Measurements from ENCODE around the gene KCNIP1. TPM values are rescaled to one million over a fixed set of nuclear protein-coding genes. Genes with fewer than 3 reads are reported as not detected.

Gene KCNIP1
- total RNA-seq, 4 donors from 2014 or later, result 1.2 to 2.7 TPM; not detected in 2

DNA sequence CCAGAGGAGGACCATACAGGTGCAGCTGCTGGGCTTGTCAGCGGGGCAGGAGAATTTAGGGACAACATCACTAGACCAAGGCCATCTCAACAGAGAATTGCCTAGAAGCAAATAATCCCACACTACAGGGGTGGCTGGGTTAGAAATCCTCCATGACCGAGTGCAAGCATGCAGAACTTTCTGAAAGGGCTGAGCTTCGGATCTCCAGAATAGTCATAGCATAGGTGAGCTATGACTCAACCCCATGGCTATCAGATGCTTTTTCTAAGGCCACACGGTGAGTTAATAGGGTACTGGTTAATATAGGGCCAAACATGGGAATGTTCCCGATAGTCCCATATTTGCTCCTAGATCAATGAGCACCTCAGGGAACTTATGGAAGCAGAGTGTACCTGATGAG is 4.2 kb downstream of the KCNIP1 start:
- Histone ChIP-seq H3K4me1 (peaks cover 0 to 4% (median 0%) of the 10 kb centered on the region in 4 donors), H3K27me3 (peaks cover 19% of the 10 kb centered on the region), H3K36me3 (no peaks in the 10 kb centered on the region), H3K9me3 (no peaks in the 10 kb centered on the region), H3K27ac (no peak overlapping the region), H3K4me3 (no peak overlapping the region)
- intact Hi-C loops (cut with DNase I; ENCODE audit: low total_unique reads) (no loop called here), in situ Hi-C loops (cut with MboI; ENCODE audit: low pct_ligation_motif_present in 1 of 4, low pct_unique_long_range_greater_than_20kb in 1 of 4, low sequenced_read_pairs in 3 of 4) (no loop called here)
- WGBS, 2 donors (ENCODE audit: low coverage in 1 of 2), result 68% methylated on average over 5 of the region's 5 CpGs; no CpG with 5 or more reads in 1 of the 2 donors
- DNase-seq, result no peak
- TF ChIP-seq POLR2AphosphoS5 (IDR thresholded peaks at IDR 0.05) (no peak), POLR2A (IDR thresholded peaks at IDR 0.05) (no peak), EP300 (IDR thresholded peaks at IDR 0.05; ENCODE audit: low read depth) (no peak)
- TF ChIP-seq, protein P1, sequence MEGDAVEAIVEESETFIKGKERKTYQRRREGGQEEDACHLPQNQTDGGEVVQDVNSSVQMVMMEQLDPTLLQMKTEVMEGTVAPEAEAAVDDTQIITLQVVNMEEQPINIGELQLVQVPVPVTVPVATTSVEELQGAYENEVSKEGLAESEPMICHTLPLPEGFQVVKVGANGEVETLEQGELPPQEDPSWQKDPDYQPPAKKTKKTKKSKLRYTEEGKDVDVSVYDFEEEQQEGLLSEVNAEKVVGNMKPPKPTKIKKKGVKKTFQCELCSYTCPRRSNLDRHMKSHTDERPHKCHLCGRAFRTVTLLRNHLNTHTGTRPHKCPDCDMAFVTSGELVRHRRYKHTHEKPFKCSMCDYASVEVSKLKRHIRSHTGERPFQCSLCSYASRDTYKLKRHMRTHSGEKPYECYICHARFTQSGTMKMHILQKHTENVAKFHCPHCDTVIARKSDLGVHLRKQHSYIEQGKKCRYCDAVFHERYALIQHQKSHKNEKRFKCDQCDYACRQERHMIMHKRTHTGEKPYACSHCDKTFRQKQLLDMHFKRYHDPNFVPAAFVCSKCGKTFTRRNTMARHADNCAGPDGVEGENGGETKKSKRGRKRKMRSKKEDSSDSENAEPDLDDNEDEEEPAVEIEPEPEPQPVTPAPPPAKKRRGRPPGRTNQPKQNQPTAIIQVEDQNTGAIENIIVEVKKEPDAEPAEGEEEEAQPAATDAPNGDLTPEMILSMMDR (IDR thresholded peaks at IDR 0.05), result no peak

DNA sequence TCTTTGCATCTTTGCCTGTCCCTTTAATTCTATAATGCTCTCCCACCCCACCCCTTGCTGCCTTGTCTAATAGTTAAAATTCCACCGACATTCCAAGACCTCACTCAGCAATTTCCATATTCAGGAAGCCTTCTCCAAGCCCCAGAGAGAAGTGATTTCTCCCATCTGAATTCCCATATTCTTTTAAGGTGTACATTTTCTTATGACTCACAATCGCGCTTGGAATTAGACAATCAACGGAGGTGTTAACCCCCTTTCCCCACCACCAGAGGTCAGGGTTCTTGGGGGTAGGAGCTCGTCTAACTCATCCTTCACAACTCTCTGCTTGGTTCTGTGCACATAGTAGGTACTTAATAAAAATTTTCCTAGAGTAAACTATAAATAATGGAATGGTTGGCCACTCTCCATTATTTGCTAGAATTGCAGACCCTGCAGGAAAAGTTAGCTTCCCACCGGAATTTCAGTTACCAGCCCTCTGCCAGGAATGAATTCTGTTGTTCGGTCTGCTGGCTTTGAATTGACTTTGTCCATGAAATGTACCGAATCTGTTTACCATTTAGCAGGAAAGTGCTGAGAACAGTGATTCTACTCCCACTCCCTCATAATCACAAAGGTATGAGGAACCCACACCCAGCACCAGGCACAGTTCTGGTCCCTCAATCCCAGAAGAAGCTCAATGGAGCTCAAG is 5.0 kb downstream of the KCNIP1 start:
- no peaks in the 10 kb centered on the region for H3K9me3 ChIP-seq
- in situ Hi-C loops (cut with MboI; ENCODE audit: low pct_ligation_motif_present in 1 of 4, low pct_unique_long_range_greater_than_20kb in 1 of 4, low sequenced_read_pairs in 3 of 4), result no loop called here
- no peak overlapping the region for H3K27ac ChIP-seq
- H3K27me3 ChIP-seq, result peaks cover 13% of the 10 kb centered on the region
- peaks cover 0 to 4% (median 0%) of the 10 kb centered on the region in 4 donors for H3K4me1 ChIP-seq
- no peak for TF ChIP-seq POLR2AphosphoS5 (IDR thresholded peaks at IDR 0.05)
- no peak for TF ChIP-seq EP300 (IDR thresholded peaks at IDR 0.05; ENCODE audit: low read depth)
- TF ChIP-seq, protein P1 (IDR thresholded peaks at IDR 0.05), result no peak
- TF ChIP-seq POLR2A (IDR thresholded peaks at IDR 0.05), result no peak
- no peak for DNase-seq
- no peak overlapping the region for H3K4me3 ChIP-seq
- 71 to 82% methylated on average over 6 to 8 of the region's 8 CpGs for WGBS, 2 donors (ENCODE audit: low coverage in 1 of 2)
- H3K36me3 ChIP-seq, result no peaks in the 10 kb centered on the region
- intact Hi-C loops (cut with DNase I; ENCODE audit: low total_unique reads), result no loop called here

DNA sequence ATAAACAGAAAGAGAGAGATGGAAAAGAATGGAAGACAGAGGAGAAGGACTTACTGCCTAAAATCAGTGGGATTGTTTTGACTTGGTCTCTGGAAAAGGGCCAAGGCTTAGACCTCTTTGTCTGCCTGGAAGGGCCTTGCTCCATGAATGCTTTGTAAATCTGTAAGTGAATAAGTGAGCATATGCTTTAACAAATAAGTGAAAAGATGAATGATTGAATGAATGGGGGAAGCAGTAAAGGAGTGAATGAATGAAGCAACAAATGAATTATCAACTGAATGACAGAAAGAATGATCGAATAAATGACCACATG is 5.5 kb downstream of the KCNIP1 start:
- Histone ChIP-seq H3K27ac (no peak overlapping the region), H3K9me3 (no peaks in the 10 kb centered on the region), H3K36me3 (no peaks in the 10 kb centered on the region), H3K27me3 (peaks cover 8% of the 10 kb centered on the region), H3K4me3 (no peak overlapping the region), H3K4me1 (peaks cover 0 to under 1% (median 0%) of the 10 kb centered on the region in 4 donors)
- DNase-seq, result no peak
- intact Hi-C loops (cut with DNase I; ENCODE audit: low total_unique reads), result no loop called here
- WGBS, 2 donors (ENCODE audit: low coverage in 1 of 2), result 86 to 91% methylated on average over 1 of the region's 1 CpG
- TF ChIP-seq, protein P1 (IDR thresholded peaks at IDR 0.05), result no peak
- TF ChIP-seq POLR2AphosphoS5 (IDR thresholded peaks at IDR 0.05) (no peak), EP300 (IDR thresholded peaks at IDR 0.05; ENCODE audit: low read depth) (no peak), POLR2A (IDR thresholded peaks at IDR 0.05) (no peak)
- in situ Hi-C loops (cut with MboI; ENCODE audit: low pct_ligation_motif_present in 1 of 4, low pct_unique_long_range_greater_than_20kb in 1 of 4, low sequenced_read_pairs in 3 of 4), result no loop called here

DNA sequence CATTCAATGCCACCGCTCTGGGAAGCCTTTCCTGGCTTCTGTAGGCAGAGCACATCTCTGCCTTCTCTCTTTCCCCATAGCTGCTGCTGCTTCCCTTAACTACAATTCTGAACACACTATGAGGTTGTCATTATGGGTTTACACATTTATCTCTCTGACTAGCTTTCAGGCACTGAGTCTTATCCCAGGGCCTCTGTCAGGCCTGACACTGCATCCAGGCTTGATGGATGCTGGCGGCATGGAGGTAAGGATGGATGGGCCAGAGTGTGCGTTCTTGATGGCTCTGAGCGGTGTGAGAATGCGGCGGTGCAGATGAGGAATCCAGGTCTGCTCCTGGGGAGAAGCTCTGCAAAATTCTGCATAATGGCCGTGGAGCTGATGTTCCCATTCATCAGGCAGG is 6.3 kb downstream of the KCNIP1 start:
- 88% methylated on average over 2 to 7 of the region's 7 CpGs for WGBS, 2 donors (ENCODE audit: low coverage in 1 of 2)
- TF ChIP-seq, protein P1 (IDR thresholded peaks at IDR 0.05), result no peak
- TF ChIP-seq EP300 (IDR thresholded peaks at IDR 0.05; ENCODE audit: low read depth) (no peak), POLR2AphosphoS5 (IDR thresholded peaks at IDR 0.05) (no peak), POLR2A (IDR thresholded peaks at IDR 0.05) (no peak)
- Histone ChIP-seq H3K27me3 (no peaks in the 10 kb centered on the region), H3K9me3 (no peaks in the 10 kb centered on the region), H3K36me3 (no peaks in the 10 kb centered on the region), H3K27ac (no peak overlapping the region), H3K4me1 (no peaks in the 10 kb centered on the region), H3K4me3 (no peak overlapping the region)
- intact Hi-C loops (cut with DNase I; ENCODE audit: low total_unique reads), result no loop called here
- in situ Hi-C loops (cut with MboI; ENCODE audit: low pct_ligation_motif_present in 1 of 4, low pct_unique_long_range_greater_than_20kb in 1 of 4, low sequenced_read_pairs in 3 of 4), result no loop called here
- DNase-seq, result no peak

Measured in transverse colon (tissue), 4 donors.